NCI-H2196 (cell line): Measurements from ENCODE around the gene CXorf66.
"Not testable (repeated sequence)": the region's sequence is repeated elsewhere in the genome, so short reads cannot be mapped to it uniquely, and the experiment has no call there.

Experiments used
- DNase-seq: peaks from one replicate; lab custom pipeline; 2025; ENCODE audit not compliant: unreplicated experiment; lab: John Stamatoyannopoulos, UW

Gene CXorf66, protein sequence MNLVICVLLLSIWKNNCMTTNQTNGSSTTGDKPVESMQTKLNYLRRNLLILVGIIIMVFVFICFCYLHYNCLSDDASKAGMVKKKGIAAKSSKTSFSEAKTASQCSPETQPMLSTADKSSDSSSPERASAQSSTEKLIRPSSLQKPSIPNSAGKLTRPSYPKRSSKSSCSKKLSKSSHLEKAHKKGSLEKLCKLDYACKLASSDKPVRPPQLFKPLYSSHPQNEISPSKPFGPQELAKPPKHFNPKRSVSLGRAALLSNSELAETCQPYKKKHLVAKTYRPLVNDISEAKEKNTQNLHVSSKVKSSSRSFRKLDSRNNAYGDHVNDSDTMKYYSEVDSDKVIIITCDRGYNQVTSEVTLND

DNA sequence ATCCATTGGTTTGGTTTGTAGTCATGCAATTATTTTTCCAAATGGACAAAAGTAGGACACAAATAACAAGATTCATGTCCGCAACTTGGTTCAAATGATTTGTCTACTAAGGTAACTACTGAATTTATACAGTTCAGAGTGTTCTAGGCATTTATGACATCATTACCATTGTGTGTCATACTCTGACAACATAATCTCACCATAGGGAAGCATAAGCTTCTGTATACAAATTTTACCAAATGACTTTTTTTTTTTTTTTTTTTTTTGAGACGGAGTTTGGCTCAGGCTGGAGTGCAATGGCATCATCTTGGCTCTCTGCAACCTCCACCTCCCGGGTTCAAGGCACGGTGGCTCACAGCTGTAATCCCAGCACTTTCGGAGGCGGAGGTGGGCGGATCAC, at the start of gene CXorf66:
TSS of gene CXorf66 (minus strand) at position 101 of the 400 bp plus-strand sequence. CDS start at position 76, 25 bp downstream.
- no peak for DNase-seq

DNA sequence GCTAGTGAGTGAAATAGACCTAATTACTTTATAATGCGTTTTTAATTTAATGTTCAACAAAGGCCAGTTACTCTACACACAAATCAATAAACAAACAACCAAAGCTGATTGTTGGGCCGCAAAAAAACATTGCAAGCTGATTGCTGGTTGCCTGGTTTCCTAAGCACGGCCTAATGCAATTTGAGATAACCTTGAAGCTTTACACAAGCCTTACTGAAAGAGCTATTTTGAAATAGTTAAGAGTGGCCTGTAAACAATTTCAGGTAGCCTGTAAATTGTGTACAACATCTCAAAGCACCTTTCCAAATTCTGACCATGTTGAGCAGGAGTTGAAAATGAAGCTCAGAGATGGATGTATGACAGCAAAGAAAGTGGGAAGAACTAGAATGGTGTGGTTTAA, 17.5 kb upstream of the CXorf66 start:
- no peak for DNase-seq

DNA sequence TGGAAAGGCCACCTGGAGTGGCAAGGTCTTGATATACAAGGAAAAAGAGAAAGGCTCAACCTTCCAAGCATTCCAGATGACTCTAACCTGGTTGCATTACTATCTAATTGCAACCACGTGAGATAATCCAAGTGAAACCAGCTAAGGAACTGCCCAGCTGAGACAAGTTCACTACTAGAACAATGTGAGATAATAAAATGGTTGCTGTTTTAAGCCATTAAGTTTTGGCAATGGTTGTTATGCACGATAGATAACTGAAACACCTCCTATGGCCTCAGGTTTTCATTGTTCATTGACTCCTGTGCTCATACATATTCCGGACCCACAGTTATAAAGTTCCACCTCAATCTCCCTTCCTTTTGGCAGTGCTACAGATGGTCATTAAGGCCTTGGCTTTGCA, 9.2 kb upstream of the CXorf66 start:
- DNase-seq = no peak

DNA sequence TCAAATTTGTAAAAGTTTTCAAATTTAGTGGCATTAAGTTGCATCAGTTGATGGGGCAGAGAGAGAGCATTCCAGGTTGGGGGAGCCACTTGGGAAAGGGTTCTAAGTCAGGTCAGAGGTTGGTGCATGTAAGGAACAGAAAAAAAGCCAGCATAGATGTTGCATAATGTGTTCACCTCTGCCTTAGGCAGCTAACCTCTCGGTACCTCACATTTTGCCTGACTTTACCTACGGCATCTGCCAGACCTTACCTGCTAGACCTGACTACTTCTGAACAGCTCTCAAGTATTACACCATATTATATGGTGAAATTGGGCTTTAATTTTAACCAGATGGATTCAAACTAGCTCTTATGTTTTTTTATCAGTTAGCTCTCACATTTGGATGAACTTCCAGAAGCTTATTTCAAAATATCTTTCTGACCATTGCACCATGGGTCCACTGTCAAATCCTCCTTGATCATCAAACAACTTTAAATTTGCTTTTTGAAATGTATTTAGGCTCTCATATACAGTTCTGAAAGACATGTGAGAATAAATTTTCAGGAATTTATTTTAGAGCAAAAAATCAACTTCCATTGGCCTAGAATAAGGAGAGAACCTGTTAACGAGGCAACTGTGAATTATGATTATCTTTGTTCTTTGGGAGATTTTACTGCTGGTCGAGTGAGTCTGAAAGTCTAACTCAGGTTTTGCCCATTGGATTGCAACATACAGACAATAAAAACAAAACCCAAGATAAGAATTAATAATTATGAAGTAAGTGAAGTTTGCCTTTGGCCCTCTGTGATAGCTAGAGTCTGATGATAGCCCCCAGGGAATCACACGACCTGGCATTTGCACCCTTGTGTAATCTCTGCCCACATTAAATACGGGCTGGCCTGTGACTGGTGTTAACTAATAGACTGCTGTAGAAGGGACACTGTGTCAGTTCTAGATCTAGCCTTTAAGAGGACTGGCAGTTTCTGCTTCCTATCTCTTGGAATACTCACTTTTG, 7.6 kb upstream of the CXorf66 start:
- DNase-seq = no peak

DNA sequence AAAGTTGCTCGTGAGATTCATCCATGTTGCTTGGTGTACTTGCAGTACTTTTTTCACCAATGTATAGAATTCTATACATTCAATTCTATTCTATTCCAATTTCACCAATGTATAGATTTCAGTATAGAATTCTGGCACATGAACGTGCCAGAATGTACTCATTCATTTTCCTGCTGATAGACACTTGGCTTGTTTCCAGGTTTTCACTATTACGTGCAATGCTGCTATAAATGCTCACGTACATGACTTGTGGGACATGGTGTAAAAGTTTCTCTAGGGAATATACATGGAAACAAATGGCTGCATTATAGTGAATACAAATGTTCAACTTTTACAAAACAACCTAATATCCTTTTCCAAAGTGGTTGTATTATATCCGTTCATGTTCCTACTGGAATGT, 6.8 kb upstream of the CXorf66 start:
- DNase-seq = no peak

DNA sequence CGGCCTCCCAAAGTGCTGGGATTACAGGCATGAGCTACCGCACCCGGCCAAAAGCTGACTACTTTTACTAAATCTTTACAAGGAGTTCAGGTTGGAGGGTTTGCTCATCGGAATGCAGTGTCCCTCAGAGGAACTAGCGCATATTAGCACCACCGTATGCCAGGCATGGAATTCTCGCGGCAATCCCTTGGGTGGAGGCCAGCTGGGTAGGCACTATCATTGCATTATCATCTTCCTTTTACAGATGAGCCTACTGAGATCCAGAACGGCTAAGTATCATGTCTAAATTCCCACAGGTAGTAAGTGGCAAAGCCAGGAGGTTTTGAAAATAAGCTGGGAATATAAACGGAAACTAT, 6.1 kb upstream of the CXorf66 start:
- no peak for DNase-seq

DNA sequence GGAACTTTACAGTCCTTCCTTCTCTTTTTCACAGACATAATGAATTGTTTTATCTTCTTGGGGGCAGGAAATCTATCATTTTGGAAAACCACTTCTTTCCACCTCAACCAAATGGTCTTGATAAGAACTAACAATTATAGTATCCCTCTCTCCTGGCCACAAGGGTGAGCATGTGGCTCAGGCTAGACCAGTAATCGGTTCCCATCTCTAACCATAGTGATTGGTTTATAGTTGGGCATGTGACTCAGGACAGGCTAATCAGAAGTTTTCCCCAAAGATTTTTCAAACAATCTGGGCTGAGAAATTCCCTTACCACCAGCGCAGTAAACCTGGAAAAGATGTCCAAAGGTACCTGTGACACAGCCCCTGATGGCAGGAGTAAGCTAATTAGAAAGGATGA, 4.0 kb upstream of the CXorf66 start:
- no peak for DNase-seq

DNA sequence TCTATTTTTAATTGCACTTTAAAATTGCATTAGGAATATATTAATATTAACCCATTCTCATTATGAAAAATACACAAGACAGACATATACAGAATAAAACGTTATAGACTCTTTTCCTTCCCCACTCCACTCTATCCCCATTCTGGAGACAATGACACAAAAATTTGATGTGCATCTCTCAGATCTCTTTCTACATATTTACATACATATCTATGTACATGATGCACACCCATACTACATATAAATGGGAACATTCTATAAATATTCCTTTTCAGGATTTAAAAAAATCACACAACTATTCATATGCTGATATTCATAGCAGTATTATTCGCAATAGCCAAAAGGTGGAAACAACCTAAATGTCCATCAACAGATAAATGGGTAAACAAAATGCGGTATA, 2.4 kb upstream of the CXorf66 start:
- no peak for DNase-seq

DNA sequence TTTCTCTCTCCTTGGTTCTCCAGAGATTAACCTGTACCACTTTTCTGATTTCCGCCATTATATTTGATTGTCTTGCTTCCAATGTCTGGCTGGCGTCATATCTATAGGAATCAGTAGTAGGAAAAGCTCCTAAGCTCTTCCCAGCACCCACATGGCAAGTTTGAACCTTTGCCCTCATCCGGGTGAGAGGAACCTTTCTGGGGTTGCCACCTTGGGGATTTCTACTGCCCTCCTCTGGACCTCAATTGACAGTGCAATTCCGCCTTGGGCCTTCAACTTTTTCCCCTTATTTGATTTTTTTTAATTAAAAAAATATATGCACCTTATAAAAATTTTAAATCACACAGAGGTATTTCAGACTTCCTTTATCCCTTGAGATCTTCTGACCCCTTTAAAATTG, 2.0 kb upstream of the CXorf66 start:
- DNase-seq = no peak

DNA sequence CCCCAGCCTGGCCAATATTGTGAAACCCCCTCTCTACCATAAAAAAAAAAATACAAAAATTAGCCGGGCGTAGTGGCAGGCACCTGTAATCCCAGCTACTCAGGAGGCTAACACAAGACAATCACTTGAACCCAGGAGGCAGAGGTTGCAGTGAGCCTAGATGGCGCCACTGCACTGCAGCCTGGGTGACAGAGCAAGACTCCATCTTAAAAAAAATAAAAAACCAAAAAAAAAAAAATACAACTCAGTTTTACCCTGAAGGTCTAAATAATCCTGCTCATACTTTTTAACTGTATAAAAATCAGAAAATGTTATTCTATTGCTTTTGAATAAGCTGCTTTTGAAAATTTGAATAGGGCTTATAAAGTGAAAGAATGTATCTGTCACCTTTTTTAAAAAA, 838 bp upstream of the CXorf66 start:
- not testable (repeated sequence) for DNase-seq

DNA sequence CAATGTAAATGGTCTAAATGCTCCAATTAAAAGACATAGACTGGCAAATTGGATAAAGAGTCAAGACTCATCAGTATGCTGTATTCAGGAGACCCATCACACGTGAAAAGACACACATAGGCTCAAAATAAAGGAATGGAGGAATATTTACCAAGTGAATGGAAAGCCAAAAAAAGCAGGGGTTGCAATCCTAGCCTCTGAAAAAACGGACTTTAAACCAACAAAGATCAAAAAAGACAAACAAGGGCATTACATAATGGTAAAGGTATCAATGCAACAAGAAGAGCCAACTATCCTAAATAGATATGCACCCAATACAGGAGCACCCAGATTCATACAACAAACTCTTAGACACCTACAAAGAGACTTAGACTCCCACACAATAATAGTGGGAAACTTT, 4.2 kb downstream of the CXorf66 start:
- DNase-seq = not testable (repeated sequence)

DNA sequence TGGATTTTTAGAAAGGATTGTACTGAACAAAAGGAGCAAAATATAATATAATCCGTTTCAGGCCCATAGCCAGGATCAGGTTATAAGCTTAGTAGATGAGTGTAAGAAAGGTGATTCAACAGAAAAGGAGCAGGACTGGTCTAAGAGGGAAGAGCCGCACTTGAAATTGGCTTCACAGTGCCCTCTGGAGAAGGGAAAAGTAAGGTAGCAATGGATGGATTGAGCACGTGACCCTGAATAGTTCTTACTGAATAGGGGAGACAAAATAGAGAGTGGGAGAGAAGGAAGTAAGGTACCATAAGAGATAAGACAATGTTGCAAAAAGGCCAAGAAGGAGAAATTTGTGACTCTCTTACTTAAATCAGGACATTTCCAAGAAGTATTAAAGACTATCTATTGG, 15.6 kb downstream of the CXorf66 start:
- DNase-seq = no peak

DNA sequence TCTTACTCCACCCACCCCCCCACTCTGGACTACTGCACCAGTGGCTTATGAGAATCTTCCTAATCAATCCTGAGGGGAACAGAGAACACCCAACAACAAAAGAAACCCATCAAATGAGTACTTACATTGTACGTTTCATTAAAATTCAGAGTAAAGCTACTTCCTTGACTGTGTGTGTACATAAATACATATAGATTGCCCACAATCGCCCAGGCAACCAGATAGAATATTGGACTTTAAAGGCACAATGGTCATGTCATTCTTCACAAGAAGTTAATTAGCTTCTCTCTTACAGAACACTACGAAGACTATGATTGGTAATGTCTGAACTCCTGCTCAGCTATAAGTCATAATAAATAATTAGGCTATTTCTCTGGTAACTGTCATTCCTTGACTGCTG, 20.2 kb downstream of the CXorf66 start:
- DNase-seq = no peak

DNA sequence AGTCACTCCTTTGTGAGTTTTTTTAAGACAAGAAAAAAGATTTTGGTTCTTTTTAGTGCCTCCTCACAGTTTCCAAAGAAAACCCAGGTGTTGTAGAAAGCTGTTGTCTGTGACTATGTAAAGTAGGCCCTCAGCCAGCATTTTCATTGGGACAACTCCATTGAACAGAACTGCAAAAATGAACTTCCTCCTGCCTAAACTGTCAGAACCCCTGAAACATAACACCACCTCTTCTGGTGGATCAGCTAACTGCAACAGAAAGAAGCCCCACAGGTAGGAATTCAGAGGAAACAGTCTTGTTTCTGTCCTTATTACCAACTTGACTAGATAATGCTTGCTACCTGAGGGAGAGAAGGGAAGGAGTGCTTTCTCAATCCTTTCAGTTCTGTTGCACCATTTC, 29.1 kb downstream of the CXorf66 start:
- DNase-seq = no peak

DNA sequence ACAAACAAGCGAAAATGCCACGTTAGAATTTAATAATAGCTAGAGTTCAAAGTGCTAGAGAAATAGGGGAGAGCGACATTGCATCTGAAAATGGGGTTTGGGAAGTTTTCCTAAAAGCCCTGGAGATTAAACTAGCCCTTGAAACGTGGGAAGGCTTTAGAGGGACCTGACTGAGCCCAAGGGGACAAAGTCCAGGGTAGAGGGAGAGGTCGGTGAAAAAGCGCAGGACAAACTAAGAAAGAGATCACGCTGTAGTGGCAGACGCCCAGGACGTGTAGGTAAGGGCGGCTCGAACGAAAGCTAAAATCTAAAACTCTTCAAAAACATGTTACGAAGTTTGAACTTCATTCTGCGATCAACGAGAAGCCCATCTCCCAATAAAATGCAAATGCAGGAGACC, 31.4 kb downstream of the CXorf66 start:
- DNase-seq = no peak

DNA sequence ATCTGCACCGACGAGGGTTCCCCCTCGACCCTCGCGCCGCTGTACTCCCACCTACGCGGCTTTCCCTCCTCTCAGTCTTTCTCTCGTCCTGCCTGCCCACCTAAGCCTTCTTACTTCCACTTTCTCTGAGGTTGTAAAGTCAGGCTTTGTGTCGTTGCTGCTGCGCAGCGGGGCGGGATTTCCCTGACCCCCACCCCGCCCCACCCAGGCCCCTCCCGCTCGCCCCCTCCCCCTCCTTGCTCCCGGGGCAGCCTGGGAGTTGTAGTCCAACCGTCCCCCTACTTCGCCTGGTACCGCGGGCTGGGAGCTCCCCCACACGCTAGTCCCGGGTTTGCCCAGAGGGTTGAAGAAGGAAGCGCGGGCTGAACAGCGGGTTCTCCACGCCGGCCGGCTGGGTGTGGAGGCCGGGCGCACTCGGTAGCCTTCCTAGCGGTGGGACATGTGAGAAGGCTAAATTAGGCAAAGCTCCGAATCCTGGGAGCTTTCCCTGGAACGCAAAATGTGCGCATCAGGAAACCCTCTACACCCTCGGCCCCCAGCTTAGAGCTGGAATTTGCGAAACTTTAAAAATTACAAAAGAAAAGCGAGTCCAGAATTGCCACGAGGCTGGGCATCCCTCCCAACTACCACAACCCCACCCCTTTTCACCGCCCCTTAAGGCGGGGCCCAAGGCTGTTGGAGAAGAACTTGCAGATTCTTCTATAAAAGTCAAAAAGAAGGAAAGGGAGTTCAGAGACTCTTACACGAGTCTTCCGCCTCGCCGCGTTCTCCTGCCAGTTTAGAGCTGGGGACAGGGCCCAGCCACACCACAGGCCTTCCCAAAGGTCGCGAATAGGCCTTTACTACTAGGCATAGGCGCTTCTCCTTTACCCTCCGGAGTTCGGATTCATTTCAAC, 32.2 kb downstream of the CXorf66 start, which contains the start of gene ATP11C:
TSS of gene ATP11C (minus strand) at position 153 of the 896 bp plus-strand sequence. CDS start 1,011 bp downstream, outside the sequence.
- peak; percentile 2 for DNase-seq

DNA sequence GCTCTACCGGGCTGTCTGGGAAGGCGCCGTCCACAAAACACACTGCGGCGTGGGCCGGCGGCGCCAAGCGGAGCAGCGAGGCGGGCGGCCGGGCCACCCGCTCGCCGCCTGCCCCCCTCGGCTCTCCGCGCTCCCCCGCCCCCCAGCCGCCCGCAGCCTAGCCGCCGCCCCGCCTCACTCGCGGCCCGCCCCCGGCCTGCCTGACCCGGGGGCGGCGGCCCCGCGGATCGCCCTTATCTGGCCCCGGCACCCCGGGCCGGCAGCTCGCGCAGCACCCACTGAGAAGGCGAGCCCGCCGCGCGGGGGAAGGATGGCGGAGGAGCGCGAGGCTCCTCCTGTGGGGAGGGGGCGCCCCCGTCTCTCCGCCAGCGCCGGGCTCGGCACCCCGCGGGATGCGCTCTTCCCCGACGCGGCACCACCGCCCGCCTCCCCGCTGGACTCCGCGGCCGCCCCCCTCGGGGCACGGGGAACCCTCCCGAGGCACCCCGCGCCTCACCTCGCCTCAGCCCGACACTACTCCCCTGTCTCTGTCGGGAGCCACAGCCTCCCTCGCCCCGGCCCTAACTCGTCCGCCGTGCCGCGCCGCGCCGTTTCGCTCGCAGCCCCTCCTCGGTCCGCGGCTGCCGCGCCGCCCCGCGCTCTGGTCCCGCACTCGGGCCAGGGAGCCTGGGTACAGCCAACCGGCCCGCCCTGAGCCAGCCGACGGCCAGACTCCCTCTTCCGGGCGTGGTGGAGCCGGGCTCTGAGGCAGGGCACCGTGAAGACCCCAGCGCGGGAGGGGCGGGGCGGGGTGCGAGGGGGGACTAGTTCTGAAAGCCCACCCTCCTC, 33.0 kb downstream of the CXorf66 start:
- no peak for DNase-seq

DNA sequence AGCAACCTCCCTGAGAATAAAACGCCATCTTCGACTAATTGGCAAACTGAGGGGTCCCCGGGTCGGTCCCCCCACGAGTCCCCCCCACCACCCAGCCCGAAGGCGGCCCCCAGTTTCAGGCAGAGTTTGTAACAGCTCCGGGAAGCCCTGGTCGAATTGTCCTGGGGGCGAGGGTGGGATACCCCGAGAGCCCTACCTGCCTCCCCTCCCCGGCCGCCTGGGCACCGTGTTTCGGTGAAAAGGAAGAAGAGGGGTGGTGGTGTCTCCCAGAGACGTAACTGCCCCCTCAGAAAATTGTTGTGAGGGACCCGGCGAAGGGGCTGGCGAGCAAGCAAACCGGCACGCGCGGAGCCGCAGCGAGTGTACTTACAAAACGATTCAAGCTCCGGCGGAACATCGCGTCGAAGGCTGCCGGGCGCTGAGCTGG, 33.7 kb downstream of the CXorf66 start:
- no peak for DNase-seq

DNA sequence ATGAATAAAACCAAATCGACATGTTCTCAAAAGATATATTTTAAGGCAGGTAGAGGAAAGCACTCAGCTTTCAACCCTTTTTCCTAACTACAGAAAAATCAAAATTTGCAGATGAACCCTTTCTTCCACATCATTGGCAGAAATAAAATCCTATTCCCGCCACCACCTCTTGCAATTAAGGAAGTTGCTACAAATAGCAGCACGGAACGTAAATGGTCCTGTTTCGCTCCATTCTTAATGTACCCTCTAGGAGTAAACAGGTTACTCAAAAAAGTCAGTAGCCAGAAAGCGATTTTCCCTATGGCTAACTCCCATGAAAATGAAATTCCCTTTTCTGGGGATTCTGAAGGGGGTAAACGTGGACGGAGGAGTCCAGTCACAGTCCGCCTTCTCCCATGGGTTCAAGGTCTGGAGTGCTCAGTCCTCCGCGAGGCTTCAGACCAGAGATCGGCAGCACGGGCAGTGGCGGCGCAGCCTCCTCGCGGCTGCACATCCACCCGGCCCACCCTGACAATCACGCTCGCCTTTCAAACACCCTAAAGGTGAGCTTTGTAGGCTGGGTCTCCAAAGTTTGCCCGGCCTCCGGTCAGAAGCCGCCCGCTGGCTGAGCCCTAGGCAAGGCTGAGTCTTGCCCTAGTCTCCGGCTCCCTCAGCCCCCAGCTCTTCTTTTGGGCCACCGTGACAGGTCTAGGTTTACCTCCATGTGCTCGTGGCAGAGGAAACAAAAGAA, 34.2 kb downstream of the CXorf66 start:
- DNase-seq = no peak
